K562 (cell line): ENCODE measurements around the gene SSBP2. TPM values are rescaled to one million over a fixed set of nuclear protein-coding genes. Genes with fewer than 3 reads are reported as not detected.

Experiments used
- ATAC-seq: fragments of 200-7000 bp; cut with Tn5 transposase; 3 replicates; pipeline ENCODE4 v1.9.1; 2020; ENCODE audit warnings: moderate library complexity
- BruUV-seq: library from RNA; stranded (reverse); fragments of 400-500 nt; replicated peaks from 2 replicates; lab custom pipeline; 2021; lab: Mats Ljungman, UMichigan
- CTCF ChIA-PET: fragments of 300-600 bp; formaldehyde crosslinking; extraction: SDS; loops from one replicate; lab custom pipeline; 2021; ENCODE audit warnings: low intra/inter-chr PET ratio; lab: Yijun Ruan, JAX
- POLR2A ChIA-PET: fragments of 300-600, 350-650 bp; sonication (Branson Sonifier 250); formaldehyde crosslinking; extraction: SDS; loops from one replicate; lab custom pipeline; 2021; ENCODE audit warnings: antibody characterized with exemption, inconsistent platforms; lab: Yijun Ruan, JAX
- DNase-seq, 4 experiments: peaks; one replicate each; pipeline versions ENCODE4 v3.0.0 to v3.0.0-alpha.2; 2011 to 2018; ENCODE audit warnings: low spot score in 3 of 4, mixed read lengths in 3 of 4; ENCODE audit errors: extremely low read depth in 1 of 4
- FAIRE-seq: peaks from 2 replicates; lab custom pipeline; 2011; peaks lifted over from hg19 to GRCh38; lab: Jason Lieb, UNC
- H2AFZ ChIP-seq: 2 replicates; pipeline ENCODE4 v1.6.0; 2011; ENCODE audit warnings: low read depth, low read length, control low read depth, inconsistent platforms
- H3K27ac ChIP-seq: fragments of 200-600 bp; 3 replicates; pipeline ENCODE4 v1.8.0; 2011; ENCODE audit warnings: low read depth, mild to moderate bottlenecking, control low read depth, inconsistent platforms, low read length, moderate library complexity, mixed read lengths; ENCODE audit errors: extremely low read depth
- H3K27me3 ChIP-seq, 2 experiments: fragments of 300-600 bp in 1 of 2; 2 replicates in 1 of 2; 3 replicates in 1 of 2; pipeline versions ENCODE4 v1.6.0 to v1.8.0; 2011; ENCODE audit warnings: inconsistent platforms in 2 of 2, low read length in 2 of 2, mild to moderate bottlenecking in 1 of 2, mixed read lengths in 1 of 2, moderate library complexity in 1 of 2; ENCODE audit not compliant: control insufficient read depth in 2 of 2, insufficient read depth in 2 of 2
- H3K36me3 ChIP-seq: fragments of 300-600 bp; 3 replicates; pipeline ENCODE4 v1.8.0; 2011; ENCODE audit warnings: mild to moderate bottlenecking, low read length, inconsistent platforms; ENCODE audit not compliant: control insufficient read depth, insufficient read depth
- H3K4me1 ChIP-seq, 2 experiments: fragments of 200-600 bp in 1 of 2; replicated peaks in 1 of 2; 2 replicates in 1 of 2; 3 replicates in 1 of 2; pipeline versions ENCODE4 v1.5.1 to v1.8.0; 2011; ENCODE audit warnings: inconsistent platforms in 2 of 2, low read length in 2 of 2, mild to moderate bottlenecking in 1 of 2, mixed read lengths in 1 of 2, moderate library complexity in 1 of 2; ENCODE audit not compliant: control insufficient read depth in 2 of 2, insufficient read depth in 2 of 2
- H3K4me2 ChIP-seq: 2 replicates; pipeline ENCODE4 v1.6.1; 2011; ENCODE audit warnings: low read length, control low read depth, inconsistent platforms, mixed read lengths; ENCODE audit not compliant: insufficient read depth
- H3K4me3 ChIP-seq: fragments of 200-600 bp; sonication (generic), shearing (Covaris generic); 2 replicates; pipeline ENCODE4 v1.5.1; 2016; ENCODE audit warnings: control low read depth, inconsistent platforms
- H3K79me2 ChIP-seq: fragments of 200-600 bp; 3 replicates; pipeline ENCODE4 v1.8.0; 2011; ENCODE audit warnings: low read length, inconsistent platforms; ENCODE audit not compliant: control insufficient read depth, insufficient read depth
- H3K9ac ChIP-seq, 2 experiments: 2 replicates each; pipeline versions ENCODE4 v1.6.0 to v1.6.1; 2011; ENCODE audit warnings: low read depth in 2 of 2, low read length in 2 of 2, control low read depth in 1 of 2, inconsistent platforms in 1 of 2, mild to moderate bottlenecking in 1 of 2, mixed read lengths in 1 of 2; ENCODE audit not compliant: insufficient read depth in 1 of 2
- H3K9me1 ChIP-seq: one replicate; pipeline ENCODE4 v1.6.0; 2011; ENCODE audit warnings: inconsistent platforms, mild to moderate bottlenecking, low read length, moderate library complexity; ENCODE audit not compliant: control insufficient read depth, insufficient read depth
- H3K9me3 ChIP-seq: replicated peaks from 2 replicates; pipeline ENCODE4 v1.5.1; 2011; ENCODE audit warnings: low read depth, low read length, inconsistent platforms; ENCODE audit not compliant: control insufficient read depth, insufficient read depth
- H4K20me1 ChIP-seq: replicated peaks from 2 replicates; pipeline ENCODE4 v1.6.1; 2011; ENCODE audit warnings: low read length, inconsistent platforms, mixed read lengths; ENCODE audit not compliant: control insufficient read depth, insufficient read depth
- BACH1 ChIP-seq: fragments of 200-800 bp; sonication (Bioruptor generic); IDR thresholded peaks from 2 replicates; pipeline ENCODE4 v1.6.1; 2016; ENCODE audit warnings: missing genetic modification characterization, missing compliant biosample characterization
- BRD9 ChIP-seq: fragments of 450-650 bp; IDR thresholded peaks from 2 replicates; pipeline ENCODE4 v1.6.1; 2018; ENCODE audit warnings: low read depth; ENCODE audit not compliant: partially characterized antibody
- CBX3 ChIP-seq, 2 experiments: IDR thresholded peaks; 1 replicate in 1 of 2; 2 replicates in 1 of 2; pipeline ENCODE4 v1.6.1; 2012; ENCODE audit warnings: inconsistent platforms in 2 of 2, low read length in 2 of 2, borderline replicate concordance in 1 of 2, control low read depth in 1 of 2
- ETV5 ChIP-seq: sonication (generic); formaldehyde crosslinking; IDR thresholded peaks from 2 replicates; pipeline ENCODE4 v1.4.0; 2020; ENCODE audit warnings: low read depth, mild to moderate bottlenecking, missing genetic modification reagents
- FUS ChIP-seq: fragments of 200-400 bp; formaldehyde crosslinking; optimal IDR thresholded peaks from 2 replicates; pipeline ENCODE3; 2017; ENCODE audit warnings: low read depth, low read length
- HNRNPH1 ChIP-seq: fragments of 200-400 bp; formaldehyde crosslinking; optimal IDR thresholded peaks from 2 replicates; pipeline ENCODE3; 2017; ENCODE audit warnings: low read depth, mild to moderate bottlenecking, low read length, moderate library complexity
- IFI16 ChIP-seq: fragments of 250-450 bp; sonication (Bioruptor Pico); IDR thresholded peaks from 2 replicates; pipeline ENCODE4 v2.1.2; 2022; ENCODE audit warnings: mild to moderate bottlenecking, inconsistent platforms
- IRF2 ChIP-seq: sonication (generic); formaldehyde crosslinking; IDR thresholded peaks from 2 replicates; pipeline ENCODE4 v1.8.1; 2022; ENCODE audit warnings: mild to moderate bottlenecking, missing genetic modification reagents
- MAFF ChIP-seq: IDR thresholded peaks from 2 replicates; pipeline ENCODE4 v1.6.1; 2012; ENCODE audit warnings: low read length, improper control_type of control experiment
- MAFG ChIP-seq: fragments of 450-650 bp; conservative IDR thresholded peaks from 2 replicates; pipeline ENCODE4 v1.6.1; 2016; ENCODE audit warnings: missing genetic modification characterization, missing compliant biosample characterization
- MAFK ChIP-seq: IDR thresholded peaks from 2 replicates; pipeline ENCODE4 v1.6.1; 2011; ENCODE audit warnings: low read length, improper control_type of control experiment
- MBD2 ChIP-seq: sonication (generic); IDR thresholded peaks from 2 replicates; pipeline ENCODE4 v1.6.1; 2016; ENCODE audit warnings: low read depth, borderline replicate concordance
- MEF2D ChIP-seq: conservative IDR thresholded peaks from 2 replicates; pipeline ENCODE4 v1.6.1; 2016; ENCODE audit warnings: low read depth, missing genetic modification characterization, missing compliant biosample characterization
- RUNX1 ChIP-seq: sonication (generic); IDR thresholded peaks from 2 replicates; pipeline ENCODE4 v1.6.1; 2016; ENCODE audit warnings: antibody characterized with exemption, low read depth
- SMARCB1 ChIP-seq: IDR thresholded peaks from 2 replicates; pipeline ENCODE4 v1.6.1; 2011; ENCODE audit warnings: improper control_type of control experiment, low read depth; ENCODE audit not compliant: insufficient read length
- THRB ChIP-seq: fragments of 450-650 bp; formaldehyde crosslinking; conservative IDR thresholded peaks from 2 replicates; pipeline ENCODE4 v1.4.0; 2022; ENCODE audit warnings: mild to moderate bottlenecking, missing genetic modification characterization
- TRIM24 ChIP-seq, 2 experiments: fragments of 450-650 bp; IDR thresholded peaks; 2 replicates each; pipeline ENCODE4 v1.6.1; 2016
- XRCC4 ChIP-seq: IDR thresholded peaks from one replicate; pipeline ENCODE4 v1.6.1; 2011; ENCODE audit not compliant: insufficient read depth, insufficient read length; ENCODE audit errors: extremely low read depth
- ZBTB8A ChIP-seq: fragments of 450-650 bp; IDR thresholded peaks from 2 replicates; pipeline ENCODE4 v1.6.1; 2018; ENCODE audit warnings: mild to moderate bottlenecking, moderate library complexity; ENCODE audit not compliant: partially characterized antibody
- ZNF316 ChIP-seq: fragments of 450-650 bp; IDR thresholded peaks from 2 replicates; pipeline ENCODE4 v1.6.1; 2016
- ZNF354B ChIP-seq: fragments of 250-450 bp; sonication (Bioruptor Pico); IDR thresholded peaks from 2 replicates; pipeline ENCODE4 v1.4.0; 2020
- ZNF830 ChIP-seq: fragments of 250-450 bp; sonication (Bioruptor Pico); IDR thresholded peaks from 2 replicates; pipeline ENCODE4 v1.5.0; 2021; ENCODE audit warnings: mild to moderate bottlenecking
- in situ Hi-C: fragments of 300-500 bp; cut with MboI; formaldehyde crosslinking; loops from 4 replicates; pipeline ENCODE4 v1.15.0; 2018; ENCODE audit warnings: inconsistent platforms, mixed read lengths
- intact Hi-C: fragments of 100-400 bp; cut with micrococcal nuclease; formaldehyde crosslinking; loops from 2 replicates; pipeline ENCODE4 v1.14.2; 2022
- polyA plus RNA-seq, 8 experiments: library from polyadenylated mRNA; depleted of rRNA in 4 of 8; stranded (reverse) in 5 of 8; unstranded in 3 of 8; fragments of >200 nt; fragmentation: Nextera tagmentation in 2 of 8; fragmentation: Illumina TruSeq in 1 of 8; extraction: Ambion mirVana in 2 of 8; extraction: Trizol in 1 of 8; gene quantifications; 2 replicates each; pipeline versions ENCODE4 v1.2.1 to v1.2.3, GENCODE V29; 2011 to 2014; ENCODE audit warnings: inconsistent platforms in 1 of 8, missing spikeins in 1 of 8
- total RNA-seq, 7 experiments: library from RNA; depleted of rRNA in 6 of 7; stranded (reverse); fragments of >200 nt in 6 of 7; fragmentation: Illumina TruSeq in 2 of 7; extraction: Trizol in 2 of 7; gene quantifications; 2 replicates each; pipeline versions ENCODE4 v1.2.1 to v1.2.3, GENCODE V29; 2011 to 2021; ENCODE audit warnings: low replicate concordance in 1 of 7
- TF ChIP-seq, protein P1 (sequence below): fragments of 250-450 bp; sonication (Bioruptor Pico); IDR thresholded peaks from 2 replicates; pipeline ENCODE4 v1.5.0; 2021
- TF ChIP-seq, protein P2 (sequence below): fragments of 250-450 bp; sonication (Bioruptor Pico); IDR thresholded peaks from 2 replicates; pipeline ENCODE4 v1.4.0; 2020; ENCODE audit warnings: mild to moderate bottlenecking, moderate library complexity

The SSBP2 gene
- total and polyA plus RNA-seq, 9 of the 15 experiments (the other 6 are each of a cell fraction or from before 2014, with no cell fraction given), result 22.3 to 133 (median 42.1) TPM

- Histone ChIP-seq H3K4me3 (no peak overlapping the region), H3K27me3 (peaks cover 14 to 27% of the 10 kb centered on the region in 2 experiments; a peak in 4 of 5 replicates), H4K20me1 (no peaks in the 10 kb centered on the region), H3K4me1 (no peaks in the 10 kb centered on the region), H3K79me2 (no peaks in the 10 kb centered on the region), H3K9me3 (no peaks in the 10 kb centered on the region), H3K36me3 (no peaks in the 10 kb centered on the region), H3K27ac (no peak overlapping the region), H3K9me1 (no peaks in the 10 kb centered on the region), H3K4me2 (no peak overlapping the region), H2AFZ (no peak overlapping the region), H3K9ac (no peak overlapping the region)
- DNase-seq (no peak), ATAC-seq (no peak), FAIRE-seq (no peak)
- ChIA-PET CTCF (no interaction called here), POLR2A (interaction anchor here (0.7 kb wide), 1 partner anchor 14 kb away, joined by 3 read pairs; no protein-coding TSS in a partner anchor)
- in situ Hi-C loops (no loop called here), intact Hi-C loops (no loop called here)
- no TSS peak for BruUV-seq
- TF ChIP-seq ZNF316 (peak; percentile 89), MEF2D (tag) (no peak), SMARCB1 (no peak), BACH1 (tag) (no peak), MAFK (peak; percentile 33; the same call in 1 of the 2 replicates), MBD2 (no peak), ETV5 (CRISPR knock-in tag) (no peak), ZNF830 (no peak), MAFG (peak; percentile 64), THRB (CRISPR knock-in tag) (no peak), MAFF (peak; percentile 62), CBX3 (IDR thresholded peaks at IDR 0.05; ENCODE audit: borderline replicate concordance in 1 of 2, low read length in 2 of 2) (no peak), IRF2 (CRISPR knock-in tag) (no peak), BRD9 (no peak), HNRNPH1 (no peak), ZBTB8A (no peak), RUNX1 (no peak), TRIM24 (IDR thresholded peaks at IDR 0.05) (no peak), IFI16 (CRISPR knock-in tag) (no peak), FUS (no peak), XRCC4 (no peak), ZNF354B (CRISPR knock-in tag) (no peak)
- TF ChIP-seq, protein P1, sequence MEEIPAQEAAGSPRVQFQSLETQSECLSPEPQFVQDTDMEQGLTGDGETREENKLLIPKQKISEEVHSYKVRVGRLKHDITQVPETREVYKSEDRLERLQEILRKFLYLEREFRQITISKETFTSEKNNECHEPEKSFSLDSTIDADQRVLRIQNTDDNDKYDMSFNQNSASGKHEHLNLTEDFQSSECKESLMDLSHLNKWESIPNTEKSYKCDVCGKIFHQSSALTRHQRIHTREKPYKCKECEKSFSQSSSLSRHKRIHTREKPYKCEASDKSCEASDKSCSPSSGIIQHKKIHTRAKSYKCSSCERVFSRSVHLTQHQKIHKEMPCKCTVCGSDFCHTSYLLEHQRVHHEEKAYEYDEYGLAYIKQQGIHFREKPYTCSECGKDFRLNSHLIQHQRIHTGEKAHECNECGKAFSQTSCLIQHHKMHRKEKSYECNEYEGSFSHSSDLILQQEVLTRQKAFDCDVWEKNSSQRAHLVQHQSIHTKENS, result no peak
- TF ChIP-seq, protein P2, sequence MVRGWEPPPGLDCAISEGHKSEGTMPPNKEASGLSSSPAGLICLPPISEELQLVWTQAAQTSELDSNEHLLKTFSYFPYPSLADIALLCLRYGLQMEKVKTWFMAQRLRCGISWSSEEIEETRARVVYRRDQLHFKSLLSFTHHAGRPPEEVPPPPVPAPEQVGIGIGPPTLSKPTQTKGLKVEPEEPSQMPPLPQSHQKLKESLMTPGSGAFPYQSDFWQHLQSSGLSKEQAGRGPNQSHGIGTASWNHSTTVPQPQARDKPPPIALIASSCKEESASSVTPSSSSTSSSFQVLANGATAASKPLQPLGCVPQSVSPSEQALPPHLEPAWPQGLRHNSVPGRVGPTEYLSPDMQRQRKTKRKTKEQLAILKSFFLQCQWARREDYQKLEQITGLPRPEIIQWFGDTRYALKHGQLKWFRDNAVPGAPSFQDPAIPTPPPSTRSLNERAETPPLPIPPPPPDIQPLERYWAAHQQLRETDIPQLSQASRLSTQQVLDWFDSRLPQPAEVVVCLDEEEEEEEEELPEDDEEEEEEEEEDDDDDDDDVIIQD (CRISPR knock-in tag), result no peak
Measured at GRCh38 chr5:81370912-81371311, 380.0 kb downstream of the SSBP2 start.
